Cardiac fibroblast (primary cell): ENCODE measurements around the gene GDNF.

Experiments
- DNase-seq, 2 donors: peaks; one replicate each; pipeline versions ENCODE4 v3.0.0 to v3.0.0-alpha.2; 2010; ENCODE audit warnings: low read depth in 2 of 2
- H3K4me3 ChIP-seq, 2 donors: replicated peaks in 1 of 2; 1 replicate in 1 of 2; 2 replicates in 1 of 2; pipeline ENCODE4 v1.5.1; 2011; ENCODE audit warnings: low read depth in 2 of 2, low read length in 2 of 2, mild to moderate bottlenecking in 2 of 2, moderate library complexity in 1 of 2
- TF ChIP-seq, protein P1 (sequence below): IDR thresholded peaks from one replicate; pipeline ENCODE4 v1.5.1; 2011; ENCODE audit warnings: low read depth, mild to moderate bottlenecking, low read length, inconsistent platforms

Gene GDNF

DNA sequence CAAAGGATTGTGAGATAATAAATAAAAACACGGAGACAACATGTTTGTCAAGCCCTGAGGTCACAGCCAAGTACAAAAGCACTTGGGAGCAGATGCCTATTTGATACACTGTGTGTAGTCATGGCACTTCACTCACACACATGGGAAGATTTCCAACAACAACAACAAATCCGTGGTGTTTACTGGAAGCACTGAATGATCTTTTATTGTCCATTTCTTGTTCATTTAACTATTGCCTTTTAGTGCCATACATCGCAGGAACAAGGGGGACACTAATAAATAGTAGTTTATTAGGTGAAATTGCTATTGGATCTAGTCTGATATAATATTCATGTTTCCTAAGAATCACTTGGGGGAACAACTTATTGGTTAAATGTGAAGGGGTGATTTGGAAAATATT is 20.4 kb upstream of the GDNF start:
- DNase-seq, result peak in 1 of 2 donors; percentile 24
- TF ChIP-seq, protein P1, sequence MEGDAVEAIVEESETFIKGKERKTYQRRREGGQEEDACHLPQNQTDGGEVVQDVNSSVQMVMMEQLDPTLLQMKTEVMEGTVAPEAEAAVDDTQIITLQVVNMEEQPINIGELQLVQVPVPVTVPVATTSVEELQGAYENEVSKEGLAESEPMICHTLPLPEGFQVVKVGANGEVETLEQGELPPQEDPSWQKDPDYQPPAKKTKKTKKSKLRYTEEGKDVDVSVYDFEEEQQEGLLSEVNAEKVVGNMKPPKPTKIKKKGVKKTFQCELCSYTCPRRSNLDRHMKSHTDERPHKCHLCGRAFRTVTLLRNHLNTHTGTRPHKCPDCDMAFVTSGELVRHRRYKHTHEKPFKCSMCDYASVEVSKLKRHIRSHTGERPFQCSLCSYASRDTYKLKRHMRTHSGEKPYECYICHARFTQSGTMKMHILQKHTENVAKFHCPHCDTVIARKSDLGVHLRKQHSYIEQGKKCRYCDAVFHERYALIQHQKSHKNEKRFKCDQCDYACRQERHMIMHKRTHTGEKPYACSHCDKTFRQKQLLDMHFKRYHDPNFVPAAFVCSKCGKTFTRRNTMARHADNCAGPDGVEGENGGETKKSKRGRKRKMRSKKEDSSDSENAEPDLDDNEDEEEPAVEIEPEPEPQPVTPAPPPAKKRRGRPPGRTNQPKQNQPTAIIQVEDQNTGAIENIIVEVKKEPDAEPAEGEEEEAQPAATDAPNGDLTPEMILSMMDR, result no peak
- H3K4me3 ChIP-seq, result no peak overlapping the region

DNA sequence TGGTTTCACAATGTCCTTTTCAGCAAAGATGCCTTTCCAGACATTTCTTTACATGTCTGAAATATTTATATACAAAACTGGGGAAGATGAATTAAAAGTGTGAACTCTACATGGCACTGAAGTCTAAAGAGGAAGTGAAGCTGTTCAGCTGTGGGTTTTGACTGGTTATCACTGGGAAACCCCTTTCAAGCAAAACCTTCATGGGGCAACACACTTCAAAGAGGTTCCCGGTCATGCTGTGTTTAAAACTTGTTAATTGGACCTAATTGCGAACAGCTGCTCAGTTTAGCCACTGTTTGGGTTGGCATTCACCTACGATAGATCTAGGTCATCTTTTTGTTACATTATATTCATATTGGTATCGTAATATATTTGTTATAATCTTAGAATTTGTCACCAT is 20.0 kb upstream of the GDNF start:
- no peak for DNase-seq

DNA sequence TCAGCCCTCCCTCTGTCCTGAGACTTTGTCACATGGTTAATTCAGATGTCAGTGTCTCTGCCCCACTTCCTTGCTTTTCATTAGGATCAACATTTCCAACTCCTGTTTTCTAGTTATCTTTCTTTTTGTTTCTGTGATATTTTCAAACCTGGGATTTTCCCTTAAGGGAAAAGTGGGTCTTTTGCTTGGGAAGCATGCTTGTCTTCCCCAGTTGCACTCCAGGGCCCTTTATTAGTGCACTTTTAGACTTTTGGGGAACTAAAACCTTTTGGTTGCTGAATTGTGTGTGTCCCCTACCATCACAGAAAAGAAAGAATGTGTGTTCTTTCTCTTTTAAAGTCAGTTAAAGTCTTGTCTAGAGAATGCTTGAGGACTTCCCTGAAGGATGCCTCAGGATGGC is 18.4 kb upstream of the GDNF start:
- H3K4me3 ChIP-seq, result no peak overlapping the region
- DNase-seq, result no peak
- TF ChIP-seq, protein P1, result no peak

More for the DNA sequence above, 20.0 kb upstream of the GDNF start:
- TF ChIP-seq, protein P1, result no peak
- H3K4me3 ChIP-seq, result no peak overlapping the region

DNA sequence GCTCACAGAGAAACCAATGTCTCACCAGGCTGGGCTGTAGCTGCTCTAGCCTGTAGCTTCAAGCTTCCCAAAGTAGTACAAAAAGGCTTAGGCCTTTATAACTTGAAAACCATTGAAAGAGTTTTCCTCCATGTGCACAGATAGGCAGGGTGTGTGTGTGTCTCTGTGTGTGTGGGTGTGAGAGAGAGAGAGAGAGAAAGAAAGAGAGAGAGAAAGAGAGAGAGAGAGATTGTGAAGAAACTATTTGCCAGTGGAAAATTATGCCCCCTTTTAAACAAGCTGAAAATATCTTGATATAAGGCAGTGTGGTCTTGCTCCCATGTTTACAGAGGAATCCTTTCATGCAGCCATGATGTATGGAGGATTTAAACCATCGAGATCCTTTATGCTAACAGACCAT is 17.9 kb upstream of the GDNF start:
- no peak for DNase-seq
- TF ChIP-seq, protein P1, result no peak
- H3K4me3 ChIP-seq, result no peak overlapping the region

DNA sequence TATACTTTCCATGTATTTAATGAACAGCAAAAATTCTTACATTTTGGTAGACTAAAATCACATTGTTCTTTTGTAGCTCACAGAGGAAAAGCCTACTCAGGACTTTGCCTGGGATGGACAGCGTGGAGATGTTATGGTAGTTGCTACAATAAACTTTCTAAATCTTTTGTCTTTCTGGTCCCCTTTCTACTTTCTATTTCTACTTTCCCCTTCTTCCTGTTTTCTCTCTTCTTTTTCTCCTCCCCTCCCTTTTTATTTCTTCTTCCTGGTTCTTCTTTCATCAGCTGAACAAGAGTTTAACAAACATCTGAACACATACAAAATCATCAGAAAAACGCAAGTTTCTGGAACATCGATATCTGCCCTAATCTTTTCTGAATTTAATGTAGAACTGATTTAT is 15.6 kb upstream of the GDNF start:
- TF ChIP-seq, protein P1, result no peak
- no peak overlapping the region for H3K4me3 ChIP-seq
- DNase-seq, result no peak

DNA sequence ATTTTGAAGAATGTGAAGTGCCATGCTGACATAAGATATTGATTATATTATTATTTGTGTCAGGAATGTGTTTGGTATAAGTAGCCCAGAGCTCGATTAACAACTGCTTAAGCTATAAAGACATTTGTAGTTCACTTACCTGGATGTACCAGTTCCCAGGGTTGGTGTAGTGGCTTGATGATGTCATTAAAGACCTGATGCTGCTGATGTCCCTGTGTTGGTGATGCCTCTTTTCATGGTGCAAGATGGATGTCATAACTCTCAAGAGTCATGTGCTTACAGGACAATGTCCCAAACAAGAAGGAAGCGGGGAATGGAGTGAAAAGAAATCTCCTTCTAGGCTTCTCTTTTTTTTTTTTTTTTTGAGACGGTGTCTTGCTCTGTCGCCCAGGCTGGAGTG is 11.5 kb upstream of the GDNF start:
- DNase-seq, result no peak
- H3K4me3 ChIP-seq, result no peak overlapping the region
- TF ChIP-seq, protein P1, result no peak

DNA sequence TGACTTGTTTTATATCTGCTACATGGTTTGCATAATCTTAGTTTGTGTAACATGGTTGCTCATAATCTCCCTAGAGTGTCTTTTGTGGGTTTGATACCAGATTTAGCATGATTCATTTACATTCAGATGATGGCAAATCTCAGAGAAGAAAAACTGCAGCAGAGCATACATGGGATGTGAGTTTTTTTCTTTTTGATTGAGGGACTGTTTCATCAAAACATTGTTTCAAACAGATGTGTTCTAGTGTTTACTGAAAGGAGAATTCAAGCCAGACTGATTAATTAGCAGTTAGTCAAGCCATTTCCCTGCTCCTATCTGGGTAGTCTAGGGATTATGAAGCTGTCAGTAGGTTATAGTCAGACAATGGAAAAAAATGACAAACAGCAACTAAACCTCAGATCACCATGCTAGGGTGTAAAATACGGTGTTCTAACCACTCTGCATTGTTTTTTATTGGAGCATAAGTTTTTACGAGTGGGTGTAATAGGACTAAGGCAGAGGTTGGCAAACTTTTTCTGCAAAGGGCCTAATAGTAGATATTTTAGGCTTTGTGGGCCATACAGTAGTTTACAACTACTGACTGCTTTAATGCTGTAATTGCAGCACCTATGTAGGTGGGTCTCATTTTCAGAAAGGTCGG is 10.5 kb upstream of the GDNF start:
- no peak overlapping the region for H3K4me3 ChIP-seq
- TF ChIP-seq, protein P1, result no peak
- peak; percentile 13 to 87 for DNase-seq
